ENCODE data around the gene AHCY.
"Not testable (repeated sequence)": the region's sequence is repeated elsewhere in the genome, so short reads cannot be mapped to it uniquely, and the experiment has no call there.

The AHCY gene

DNA sequence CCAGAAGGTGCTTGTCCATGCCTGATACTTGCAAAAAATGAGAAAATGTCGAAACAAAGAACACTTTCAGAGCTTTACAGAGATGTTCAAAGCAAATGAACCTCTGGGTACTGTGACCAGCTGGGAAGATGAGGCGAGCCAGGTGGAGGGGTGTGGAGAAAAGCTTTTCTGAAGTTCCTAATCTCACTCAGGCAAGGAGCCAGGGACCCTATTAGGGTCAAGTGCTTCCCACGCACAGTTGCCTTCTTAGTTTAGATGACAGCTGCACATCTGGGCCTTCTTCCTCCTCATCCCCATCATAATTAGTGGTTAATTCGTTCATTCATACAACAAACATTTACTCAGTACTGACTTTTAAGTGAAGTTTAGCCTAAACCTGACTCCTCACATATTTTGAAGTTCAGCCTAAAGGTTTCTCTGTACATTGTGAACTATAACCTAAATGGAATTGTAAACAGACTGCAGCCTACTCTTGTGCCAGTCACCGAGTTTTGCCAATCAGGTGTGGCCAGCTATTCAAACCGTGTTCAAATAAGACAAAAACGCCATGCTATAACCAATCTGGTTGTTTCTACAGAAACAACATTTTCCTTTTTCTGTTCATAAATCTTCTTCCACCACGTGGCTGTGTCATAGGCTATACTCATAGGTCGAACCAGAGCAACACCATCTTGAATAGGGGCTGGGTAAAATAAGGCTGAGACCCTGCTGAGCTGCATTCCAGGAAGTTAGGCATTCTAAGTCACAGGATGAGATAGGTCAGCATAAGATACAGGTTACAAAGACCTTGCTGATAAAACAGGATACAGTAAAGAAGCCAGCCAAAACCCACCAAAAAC lies 19.3 kb upstream of the AHCY start:
- no peak for DNase-seq (ENCODE audit: low spot score)

DNA sequence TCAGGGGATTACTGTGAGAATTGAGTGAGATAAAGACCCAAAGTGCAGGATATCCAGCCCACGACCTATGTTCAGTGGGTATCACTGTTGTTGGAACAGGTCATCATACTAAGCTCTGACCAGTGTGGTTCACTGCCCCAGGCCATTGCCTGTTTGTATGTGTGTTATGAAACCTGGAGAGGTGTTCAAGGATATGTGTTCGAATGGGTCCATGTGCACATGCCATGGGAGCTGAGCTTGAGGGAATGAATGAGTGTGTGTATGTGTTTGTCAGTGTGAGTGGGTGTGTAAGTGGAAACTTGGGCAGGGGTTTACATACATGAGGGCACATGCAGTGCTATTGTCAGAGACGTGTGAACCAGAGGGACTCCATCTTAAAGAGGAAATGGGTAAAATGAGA lies 17.7 kb upstream of the AHCY start:
- no peak for DNase-seq (ENCODE audit: low spot score)

DNA sequence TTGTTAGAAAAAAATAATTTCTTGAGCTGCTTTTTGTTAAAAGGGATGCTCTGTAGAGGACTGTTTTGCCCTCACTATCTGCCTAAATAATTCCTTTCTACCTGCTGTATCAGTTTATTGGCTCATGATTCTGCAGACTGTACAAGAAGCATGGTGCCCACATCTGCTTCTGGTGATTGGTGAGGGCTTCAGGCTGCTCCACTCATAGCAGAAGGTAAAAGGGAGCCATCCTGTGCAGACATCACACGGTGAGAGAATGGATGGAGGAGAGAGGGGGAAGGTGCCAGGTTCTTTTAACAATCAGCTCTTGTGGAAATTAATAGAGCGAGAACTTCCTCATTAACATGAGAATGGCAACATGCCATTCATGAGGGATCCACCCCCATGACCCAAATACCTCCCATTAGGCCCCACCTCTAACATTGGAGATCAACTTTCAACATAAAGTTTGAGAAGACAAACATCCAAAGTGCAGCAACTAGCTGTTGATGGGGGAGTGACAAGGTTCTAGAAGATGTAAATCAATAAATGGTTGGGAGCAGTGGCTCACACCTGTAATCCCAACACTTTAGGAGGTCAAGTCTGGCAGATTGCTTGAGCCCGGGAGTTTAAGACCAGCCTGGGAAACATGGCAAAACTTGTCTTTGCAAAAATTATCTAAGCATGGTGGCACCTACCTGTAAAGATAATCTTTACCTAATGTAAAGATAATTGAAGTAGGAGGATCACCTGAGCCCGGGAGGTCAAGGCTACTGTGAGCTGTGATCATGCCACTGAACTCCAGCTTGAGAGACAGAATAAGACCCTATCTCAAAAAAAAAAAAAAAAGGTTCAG lies 15.7 kb upstream of the AHCY start:
- no peak for DNase-seq (ENCODE audit: low spot score)

DNA sequence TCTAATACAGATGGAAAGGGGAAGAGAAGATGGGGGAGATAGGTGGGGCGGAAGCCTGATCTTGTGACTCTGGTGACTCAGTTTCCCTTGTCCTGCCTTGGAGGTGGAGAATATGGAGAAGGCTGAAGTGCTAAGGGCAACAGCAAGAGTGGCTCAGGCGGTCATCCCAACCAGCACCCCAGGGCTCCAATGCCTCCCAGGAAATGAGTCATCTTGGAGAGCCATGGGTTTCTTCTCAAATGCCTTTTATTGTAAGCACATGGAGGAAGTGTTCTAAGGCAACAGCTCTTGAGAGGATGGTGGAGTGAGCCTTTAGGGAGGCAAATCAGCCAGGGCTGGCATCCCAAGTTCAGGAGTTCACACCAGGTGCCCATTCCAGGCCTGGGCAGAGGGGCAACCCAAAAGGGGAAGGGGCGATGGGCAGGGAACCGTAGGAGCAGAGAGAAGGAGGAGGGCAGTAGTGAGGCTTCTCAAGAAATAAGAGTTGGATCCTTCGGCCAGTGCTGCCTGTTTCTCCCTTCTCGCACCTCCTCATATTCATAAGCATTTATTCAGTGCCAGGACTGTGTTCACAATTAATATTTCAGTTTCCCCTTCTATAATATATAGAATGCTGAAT lies 13.2 kb upstream of the AHCY start:
- peak; percentile 71 for DNase-seq (ENCODE audit: low spot score)

DNA sequence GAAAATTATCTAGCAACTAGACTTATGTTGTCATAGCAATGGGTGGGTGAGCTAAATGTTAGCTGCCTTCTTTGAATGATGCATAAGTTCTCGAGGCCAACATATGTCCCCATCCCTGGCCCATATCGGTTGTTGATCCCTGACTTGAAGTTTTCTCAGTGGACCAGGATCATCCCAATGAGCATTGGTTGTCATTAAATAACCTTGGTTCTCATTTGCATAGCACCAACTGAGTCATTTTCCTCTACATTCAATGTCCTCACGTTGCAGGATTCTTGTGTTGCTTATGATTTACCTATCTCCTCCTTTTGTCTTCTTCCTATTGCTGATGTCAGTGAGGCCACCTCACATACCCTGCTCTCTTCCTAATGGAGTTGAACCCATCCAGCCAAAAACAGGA lies 12.1 kb upstream of the AHCY start:
- no peak for DNase-seq (ENCODE audit: low spot score)

DNA sequence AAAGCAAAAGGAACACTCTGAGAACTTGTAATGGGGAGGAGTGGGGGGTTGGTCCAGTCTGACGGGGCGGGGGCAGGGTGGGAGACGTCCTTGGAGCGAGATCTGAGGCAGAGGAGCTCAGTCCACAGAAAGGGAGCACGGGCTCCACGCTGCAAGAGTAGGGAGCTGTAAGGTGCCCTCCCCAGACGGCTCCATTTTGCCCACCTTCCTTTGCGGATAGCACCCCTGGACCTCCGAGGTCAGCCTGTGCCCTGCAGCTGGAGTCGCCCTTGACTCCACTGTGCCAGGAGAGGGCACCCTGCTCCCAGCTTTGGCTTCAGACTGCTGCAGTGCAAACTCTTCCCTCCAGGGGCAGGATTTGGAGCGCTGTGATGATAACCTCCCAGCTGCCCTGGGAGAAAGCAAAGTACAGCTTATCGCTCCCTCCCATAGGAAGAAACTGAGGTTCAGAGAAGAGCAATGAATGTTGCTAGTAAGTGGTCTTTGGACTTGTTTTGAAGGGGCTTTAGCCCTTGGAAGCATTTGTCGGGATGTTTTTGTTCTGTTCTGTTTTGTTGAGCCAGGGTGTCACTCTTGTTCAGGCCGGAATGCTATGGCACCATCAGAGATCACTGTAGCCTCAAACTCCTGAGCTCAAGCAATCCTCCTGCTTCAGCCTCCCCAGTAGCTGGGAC lies 9.5 kb upstream of the AHCY start:
- peak; percentile 95 for DNase-seq (ENCODE audit: low spot score)

DNA sequence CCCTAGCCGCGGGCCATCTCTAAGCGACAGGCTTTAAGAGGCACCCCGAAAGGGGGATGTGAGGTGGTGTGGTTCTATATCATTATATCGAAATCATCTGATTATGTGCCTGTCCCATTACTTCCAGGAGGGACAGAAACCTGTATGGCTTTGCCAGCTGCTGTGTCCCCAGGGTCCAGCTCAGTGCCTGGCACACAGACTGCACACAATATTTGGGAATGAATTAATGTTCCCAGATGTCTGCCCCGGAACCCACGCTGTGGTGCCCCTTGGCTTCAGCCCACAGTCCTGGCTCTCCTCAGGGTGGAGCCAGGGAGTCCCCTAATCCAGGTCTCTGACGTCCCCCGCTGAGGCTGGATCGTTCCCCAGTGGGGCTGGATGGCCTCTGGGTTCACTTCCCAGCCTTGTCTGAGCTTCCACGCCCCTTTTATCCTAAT lies 8.9 kb upstream of the AHCY start:
- no peak for DNase-seq (ENCODE audit: low spot score)

DNA sequence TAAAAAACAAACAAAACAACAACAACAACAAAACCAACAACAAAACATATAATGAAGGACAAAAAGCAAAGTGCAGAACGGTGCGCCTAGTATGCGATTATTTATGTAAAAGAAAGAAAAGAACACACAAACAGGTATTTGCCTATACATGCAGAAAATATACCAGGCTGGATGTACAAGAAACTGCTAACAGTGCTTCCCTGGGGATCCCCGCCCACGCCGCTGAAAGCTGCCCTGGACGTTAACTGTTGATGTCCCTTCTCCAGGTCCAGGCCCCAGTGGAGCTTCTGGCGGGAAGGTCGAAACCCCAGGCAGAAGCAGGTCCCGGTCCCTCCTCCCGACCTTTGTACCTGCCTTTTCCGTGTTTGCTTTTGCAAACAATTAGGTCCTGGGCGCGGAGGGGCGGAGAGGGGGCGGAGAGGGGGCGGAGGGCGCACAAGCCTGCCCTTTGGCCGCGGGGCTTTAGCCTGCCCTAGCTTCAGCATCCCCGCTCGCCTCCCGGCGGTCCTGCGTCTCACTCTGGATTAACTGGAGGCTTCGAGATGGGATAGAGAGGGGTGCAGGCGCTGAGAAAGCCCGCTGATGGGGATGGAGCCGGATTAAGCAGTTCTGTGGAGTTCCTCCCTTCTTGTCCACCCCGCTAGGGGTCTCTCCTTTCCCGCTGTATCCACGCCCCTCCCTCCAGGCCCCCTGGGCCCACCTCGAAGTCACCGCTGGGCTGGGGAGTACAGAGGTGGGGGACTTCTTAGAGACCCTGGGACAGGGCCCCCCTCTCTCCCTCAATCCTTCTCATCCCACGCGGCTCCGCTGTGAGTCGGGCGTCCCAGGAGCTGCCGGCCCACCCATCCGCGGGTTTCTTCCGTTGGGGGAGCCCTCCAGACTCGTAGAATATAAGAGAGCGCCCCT lies 8.2 kb upstream of the AHCY start:
- DNase-seq (ENCODE audit: low spot score): no peak

DNA sequence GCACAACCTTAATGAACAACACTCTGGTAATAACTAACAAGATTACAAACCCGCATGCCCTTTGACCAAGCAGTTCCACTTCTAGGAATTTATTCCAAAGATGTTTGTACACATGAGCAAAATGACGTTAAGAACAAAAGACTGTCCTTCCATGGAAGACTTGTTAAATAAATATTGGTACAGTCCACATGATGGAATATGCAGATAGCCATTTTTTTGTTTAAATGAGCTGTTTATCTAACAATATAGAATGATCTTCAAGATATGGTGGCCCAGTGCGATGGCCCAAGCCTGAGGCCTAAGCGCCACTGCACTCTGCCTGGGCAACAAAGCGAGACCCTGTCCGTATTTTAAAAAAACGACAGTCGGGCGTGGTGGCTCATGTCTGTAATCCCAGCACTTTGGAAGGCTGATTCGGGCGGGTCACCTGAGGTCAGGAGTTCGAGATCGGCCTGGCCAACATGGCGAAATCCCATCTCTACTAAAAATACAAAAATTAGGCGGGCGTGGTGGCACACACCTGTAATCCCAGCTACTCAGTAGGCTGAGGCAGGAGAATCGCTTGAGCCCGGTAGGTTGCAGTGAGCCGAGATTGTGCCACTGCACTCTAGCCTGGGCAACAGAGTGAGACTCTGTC lies 7.4 kb upstream of the AHCY start:
- DNase-seq (ENCODE audit: low spot score): no peak

DNA sequence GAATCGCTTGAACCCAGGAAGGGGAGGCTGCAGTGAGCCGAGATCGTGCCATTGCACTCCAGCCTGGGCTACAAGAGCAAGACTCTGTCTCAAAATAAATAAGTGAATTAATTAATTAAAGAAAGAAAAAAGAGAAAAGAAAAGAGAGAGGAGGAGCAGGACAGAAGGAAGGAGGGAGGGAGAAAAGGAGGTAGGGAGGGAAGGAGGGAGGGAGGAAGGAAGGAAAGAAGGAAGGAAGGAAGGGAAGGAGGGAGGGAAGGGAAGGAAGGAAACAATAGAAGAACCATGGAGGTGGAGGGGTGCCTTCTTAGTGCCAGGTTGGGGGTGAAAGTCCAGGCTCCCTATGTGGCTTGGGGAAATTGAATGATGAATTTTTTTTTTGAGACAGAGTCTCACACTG lies 6.5 kb upstream of the AHCY start:
- no peak for DNase-seq (ENCODE audit: low spot score)

DNA sequence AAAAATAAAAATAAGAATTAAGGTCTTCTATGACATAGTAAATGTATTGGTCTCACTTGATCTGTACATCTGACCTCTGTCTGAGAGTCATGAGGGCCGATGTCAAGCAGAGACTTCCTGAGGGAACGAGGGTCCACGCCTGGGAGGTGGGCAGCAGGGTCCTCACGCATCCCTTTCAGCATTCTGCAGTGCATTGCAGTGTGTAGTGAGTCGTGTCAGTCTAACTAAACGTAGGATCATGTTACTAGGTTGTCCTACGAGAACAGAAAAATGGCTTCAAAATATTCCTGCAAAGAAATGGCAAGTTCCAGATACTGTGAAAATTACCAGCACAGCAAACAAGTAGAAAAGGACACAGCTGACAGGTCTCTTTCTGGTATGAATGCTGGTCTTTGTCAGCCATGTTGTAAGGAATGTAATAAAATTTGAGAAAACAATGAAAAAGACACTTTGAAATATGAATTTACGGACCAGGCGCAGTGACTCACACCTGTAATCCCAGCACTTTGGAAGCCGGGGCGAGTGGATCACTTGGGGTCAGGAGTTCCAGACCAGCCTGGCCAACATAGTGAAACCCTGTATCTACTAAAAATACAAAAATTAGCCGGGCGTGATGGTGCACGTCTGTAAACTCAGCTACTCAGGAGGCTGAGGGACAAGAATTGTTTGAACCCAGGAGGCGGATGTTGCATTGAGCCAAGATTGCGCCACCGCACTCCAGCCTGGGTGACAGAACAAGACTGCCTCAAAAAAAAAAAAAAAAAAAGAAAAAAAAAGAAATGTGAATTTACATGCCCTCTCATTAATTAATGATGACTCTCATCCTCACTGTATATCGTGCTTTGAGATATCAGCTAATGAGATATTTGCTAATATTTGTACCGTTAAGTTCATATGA lies 2.4 kb upstream of the AHCY start:
- no peak for DNase-seq (ENCODE audit: low spot score)

DNA sequence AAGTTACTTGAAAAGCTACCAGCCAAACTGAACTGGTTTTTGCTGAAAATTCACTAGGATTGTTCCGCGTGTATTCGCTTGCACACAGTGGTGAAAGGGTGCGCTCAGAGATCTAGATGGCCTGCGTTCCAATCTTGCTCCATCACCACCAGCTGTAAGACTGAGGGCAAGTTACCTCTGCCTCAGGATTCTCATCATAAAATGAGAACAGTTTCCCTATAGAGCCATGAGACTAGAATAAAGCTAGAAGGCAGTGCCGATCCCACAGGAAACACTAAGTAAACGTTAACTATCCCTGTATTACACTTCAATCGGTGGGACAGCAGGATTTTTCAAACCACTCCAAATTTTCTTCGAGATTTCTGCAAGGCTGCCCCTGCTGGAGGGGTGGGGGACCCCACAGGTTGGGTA lies 838 bp downstream of the AHCY start:
- peak; percentile 75 for DNase-seq (ENCODE audit: low spot score)

DNA sequence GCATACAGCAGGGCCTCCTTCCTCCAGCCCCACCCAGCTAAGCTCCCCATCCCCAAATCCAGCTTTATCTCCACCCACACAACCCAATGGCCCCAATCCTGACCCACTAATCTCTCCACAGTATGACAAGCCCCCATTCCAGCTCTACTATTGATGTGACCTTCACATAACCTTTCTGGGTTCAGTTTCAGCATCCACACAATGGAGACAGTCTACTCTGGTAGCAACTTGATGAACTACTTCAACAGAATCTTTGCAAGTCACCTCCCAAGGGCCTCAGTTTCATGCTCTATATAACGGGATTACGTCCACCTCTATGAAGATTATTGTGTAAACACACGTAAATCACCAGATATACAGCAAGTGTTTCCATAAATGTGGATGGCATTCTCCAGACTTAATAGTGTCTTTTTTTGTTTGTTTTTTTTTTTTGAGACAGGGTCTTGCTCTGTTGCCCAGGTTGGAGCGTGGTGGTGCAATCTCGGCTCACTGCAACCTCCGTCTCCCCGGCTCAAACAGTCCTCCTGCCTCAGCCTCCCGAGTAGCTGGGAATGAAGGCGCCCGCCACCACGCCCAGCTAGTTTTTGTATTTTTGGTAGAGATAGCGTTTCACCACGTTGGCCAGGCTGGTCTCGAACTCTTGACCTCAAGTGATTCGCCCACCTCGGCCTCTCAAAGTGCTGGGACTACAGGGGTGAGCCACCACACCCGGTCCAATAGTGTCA lies 1.4 kb downstream of the AHCY start:
- DNase-seq (ENCODE audit: low spot score): no peak

DNA sequence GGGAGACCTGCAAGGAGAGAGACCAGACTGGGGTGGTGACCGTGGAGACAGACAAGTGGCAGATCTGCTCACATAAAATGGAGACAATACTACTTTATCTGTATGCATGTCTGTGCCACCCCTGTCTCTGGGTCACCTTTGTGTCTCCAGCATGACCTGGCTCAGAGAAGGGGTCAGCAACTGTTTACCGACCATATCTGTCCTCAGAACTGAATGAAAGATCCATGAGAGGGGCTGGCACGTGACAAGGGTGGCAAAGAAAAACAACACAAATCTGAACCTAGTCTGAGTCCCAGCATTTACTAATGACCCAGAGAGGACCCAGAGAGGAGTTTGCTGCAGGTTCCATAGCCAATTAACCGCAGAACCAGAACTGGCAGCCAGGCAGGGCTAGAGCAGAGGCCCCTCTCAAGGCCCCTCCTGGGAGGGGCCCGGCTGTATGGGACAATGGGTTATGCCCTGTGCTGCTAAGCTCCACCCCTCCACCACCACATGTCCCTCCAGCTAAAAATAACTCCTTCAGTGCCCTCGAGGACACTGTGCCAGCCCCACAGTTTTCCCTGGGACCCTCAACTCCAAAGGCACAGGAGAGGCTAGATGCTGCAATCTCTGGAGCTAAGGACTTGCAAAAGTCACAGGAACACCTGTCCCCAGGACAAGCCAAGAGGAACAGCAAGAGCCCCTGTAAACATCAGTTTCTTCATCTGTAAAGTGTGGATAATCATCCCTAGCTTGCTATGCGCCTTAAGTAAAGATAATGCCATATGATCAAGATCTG lies 2.2 kb downstream of the AHCY start:
- no peak for DNase-seq (ENCODE audit: low spot score)

DNA sequence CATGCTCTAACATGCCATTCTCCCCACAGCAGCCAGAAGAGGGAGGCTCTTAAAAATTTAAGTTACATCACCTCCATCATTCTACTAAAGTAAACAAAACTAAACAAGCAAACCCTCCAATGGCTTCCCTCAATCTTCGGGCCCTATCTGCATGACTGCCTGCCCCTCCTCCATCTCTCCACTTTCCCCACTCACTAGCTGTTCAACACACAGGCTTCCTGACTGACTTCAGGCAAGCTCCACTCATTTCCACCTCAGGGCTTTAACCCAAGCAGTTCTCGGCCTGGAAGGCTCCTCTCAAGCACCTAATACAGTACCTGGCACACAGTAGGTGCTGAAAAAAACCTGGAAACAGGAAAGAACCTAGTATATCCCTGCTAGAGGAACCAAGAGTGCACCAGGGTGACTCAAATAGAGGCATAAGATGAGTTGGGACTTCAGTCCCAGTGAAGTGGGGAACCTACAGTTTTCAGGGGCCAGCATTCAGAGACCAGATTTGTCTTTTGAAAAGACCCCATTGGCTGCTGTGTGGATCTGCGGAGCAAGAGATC lies 2.8 kb downstream of the AHCY start:
- DNase-seq (ENCODE audit: low spot score): no peak

DNA sequence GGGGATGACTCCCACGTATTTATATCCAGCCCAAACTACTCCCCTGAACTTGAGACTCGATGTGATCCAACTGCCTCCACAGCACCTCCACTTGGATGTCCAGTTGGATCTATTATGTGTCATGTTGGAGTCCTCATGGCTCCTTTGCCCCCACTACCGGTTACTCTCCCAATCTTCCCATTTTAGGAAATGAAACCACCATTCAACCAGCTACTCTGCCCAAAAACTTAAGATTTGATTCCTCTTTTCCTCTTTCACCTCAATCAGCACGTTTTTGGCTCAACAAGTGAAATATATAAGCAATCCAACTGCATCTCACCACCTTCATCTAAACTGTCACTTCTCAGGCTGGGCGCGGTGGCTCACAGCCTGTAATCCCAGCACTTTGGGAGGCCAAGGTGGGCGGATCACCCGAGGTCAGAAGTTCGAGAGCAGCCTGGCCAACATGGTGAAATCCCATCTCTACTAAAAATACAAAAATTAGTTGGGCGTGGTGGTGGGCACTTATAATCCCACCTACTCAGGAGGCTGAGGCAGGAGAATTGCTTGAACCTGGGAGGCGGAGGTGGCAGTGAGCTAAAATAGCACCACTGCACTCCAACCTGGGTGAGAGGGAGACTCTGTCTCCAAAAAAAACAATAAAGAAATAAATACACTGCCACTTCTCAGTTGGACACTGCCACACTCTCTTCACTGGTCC lies 3.4 kb downstream of the AHCY start:
- no peak for DNase-seq (ENCODE audit: low spot score)

DNA sequence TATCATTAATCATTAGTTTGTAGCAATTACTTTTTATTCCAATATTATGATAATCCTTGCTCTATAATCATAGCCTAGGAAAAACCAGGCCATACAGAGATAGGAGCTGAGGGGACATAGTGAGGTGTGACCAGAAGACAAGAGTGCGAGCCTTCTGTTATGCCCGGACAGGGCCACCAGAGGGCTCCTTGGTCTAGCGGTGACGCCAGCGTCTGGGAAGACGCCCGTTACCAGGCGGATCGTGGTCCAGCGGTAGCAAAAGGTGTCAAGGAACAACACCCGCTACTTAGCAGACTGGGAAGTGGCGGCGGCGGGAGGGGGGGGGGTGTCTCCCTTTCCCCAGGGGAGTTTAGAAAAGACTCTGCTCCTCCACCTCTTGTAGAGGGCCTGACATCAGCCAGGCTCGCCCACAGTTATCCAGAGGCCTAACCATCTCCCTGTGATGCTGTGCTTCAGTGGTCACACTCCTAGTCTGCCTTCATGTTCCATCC lies 4.8 kb downstream of the AHCY start:
- not testable (repeated sequence) for DNase-seq (ENCODE audit: low spot score)
